ENCODE results near the gene MRPL43.

The MRPL43 gene

DNA sequence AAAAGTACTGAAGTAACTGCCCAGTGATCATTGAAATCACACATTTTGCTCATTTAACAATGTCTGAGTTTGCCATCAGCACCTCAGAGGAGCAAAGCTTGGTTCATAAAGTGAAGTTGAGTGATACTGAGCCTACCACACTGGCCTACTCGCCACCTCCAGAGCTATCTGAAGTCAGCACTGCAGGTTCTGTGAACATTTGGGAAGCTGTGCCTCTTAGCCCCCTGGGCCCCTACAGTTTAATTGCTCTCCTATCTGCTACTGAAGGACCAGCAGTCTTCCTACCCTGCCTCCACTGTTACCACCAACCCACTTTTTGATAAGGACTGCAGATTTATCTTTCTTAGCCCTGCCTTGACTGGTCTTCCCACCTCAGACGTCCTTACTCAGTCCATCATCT, 20.0 kb downstream of the MRPL43 start:
- H3K4me2 ChIP-seq (ENCODE audit: low read length) = no peak overlapping the region
- H3K4me1 ChIP-seq (ENCODE audit: low read length) = peaks cover 7% of the 10 kb centered on the region; the same call in 1 of the 2 replicates
- H3K79me2 ChIP-seq (ENCODE audit: low read length) = no peaks in the 10 kb centered on the region
- H3K27me3 ChIP-seq (ENCODE audit: low read depth, low read length) = no peaks in the 10 kb centered on the region
- H3K9me3 ChIP-seq (ENCODE audit: insufficient read depth, low read length) = no peaks in the 10 kb centered on the region
- no peaks in the 10 kb centered on the region for H4K20me1 ChIP-seq (ENCODE audit: insufficient read depth, low read length)
- no peak for TF ChIP-seq EZH2phosphoT487 (IDR thresholded peaks at IDR 0.05; ENCODE audit: low read depth)
- TF ChIP-seq, protein P1, sequence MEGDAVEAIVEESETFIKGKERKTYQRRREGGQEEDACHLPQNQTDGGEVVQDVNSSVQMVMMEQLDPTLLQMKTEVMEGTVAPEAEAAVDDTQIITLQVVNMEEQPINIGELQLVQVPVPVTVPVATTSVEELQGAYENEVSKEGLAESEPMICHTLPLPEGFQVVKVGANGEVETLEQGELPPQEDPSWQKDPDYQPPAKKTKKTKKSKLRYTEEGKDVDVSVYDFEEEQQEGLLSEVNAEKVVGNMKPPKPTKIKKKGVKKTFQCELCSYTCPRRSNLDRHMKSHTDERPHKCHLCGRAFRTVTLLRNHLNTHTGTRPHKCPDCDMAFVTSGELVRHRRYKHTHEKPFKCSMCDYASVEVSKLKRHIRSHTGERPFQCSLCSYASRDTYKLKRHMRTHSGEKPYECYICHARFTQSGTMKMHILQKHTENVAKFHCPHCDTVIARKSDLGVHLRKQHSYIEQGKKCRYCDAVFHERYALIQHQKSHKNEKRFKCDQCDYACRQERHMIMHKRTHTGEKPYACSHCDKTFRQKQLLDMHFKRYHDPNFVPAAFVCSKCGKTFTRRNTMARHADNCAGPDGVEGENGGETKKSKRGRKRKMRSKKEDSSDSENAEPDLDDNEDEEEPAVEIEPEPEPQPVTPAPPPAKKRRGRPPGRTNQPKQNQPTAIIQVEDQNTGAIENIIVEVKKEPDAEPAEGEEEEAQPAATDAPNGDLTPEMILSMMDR (IDR thresholded peaks at IDR 0.05; ENCODE audit: low read depth, low read length) = no peak
- no peak overlapping the region for H3K4me3 ChIP-seq (ENCODE audit: low read length)
- H3K9ac ChIP-seq (ENCODE audit: low read length) = no peak overlapping the region
- H3K27ac ChIP-seq (ENCODE audit: low read length) = no peak overlapping the region
- no peak overlapping the region for H2AFZ ChIP-seq (ENCODE audit: low read depth, low read length)
- peaks cover 3% of the 10 kb centered on the region for H3K36me3 ChIP-seq (replicated peaks; ENCODE audit: low read depth, low read length)

DNA sequence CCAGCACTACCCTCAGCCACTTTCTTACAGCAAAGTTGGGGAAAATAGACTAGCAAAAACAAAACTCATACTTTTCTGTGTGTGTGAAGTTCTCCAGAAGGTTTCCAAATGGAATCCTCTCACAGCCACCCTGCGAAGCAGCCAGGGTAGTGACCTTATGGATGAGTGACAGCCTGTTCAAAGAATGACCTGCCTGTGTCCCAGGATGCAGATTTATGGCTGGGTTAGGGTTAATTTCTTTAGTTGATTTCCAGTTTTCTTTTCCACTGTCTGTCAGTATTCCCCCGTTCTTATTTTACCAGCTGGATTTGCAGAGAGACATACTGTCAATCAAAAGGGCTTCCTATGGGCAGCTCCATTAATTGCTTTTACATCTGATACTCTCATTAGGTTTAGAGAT, 20.4 kb downstream of the MRPL43 start:
- Histone ChIP-seq H3K4me3 (ENCODE audit: low read length) (no peak overlapping the region), H2AFZ (ENCODE audit: low read depth, low read length) (no peak overlapping the region), H3K9me3 (ENCODE audit: insufficient read depth, low read length) (no peaks in the 10 kb centered on the region), H4K20me1 (ENCODE audit: insufficient read depth, low read length) (no peaks in the 10 kb centered on the region), H3K4me2 (ENCODE audit: low read length) (no peak overlapping the region), H3K27me3 (ENCODE audit: low read depth, low read length) (no peaks in the 10 kb centered on the region), H3K9ac (ENCODE audit: low read length) (no peak overlapping the region), H3K36me3 (replicated peaks; ENCODE audit: low read depth, low read length) (peaks cover 6% of the 10 kb centered on the region), H3K4me1 (ENCODE audit: low read length) (peaks cover 7% of the 10 kb centered on the region; the same call in 1 of the 2 replicates), H3K27ac (ENCODE audit: low read length) (no peak overlapping the region), H3K79me2 (ENCODE audit: low read length) (no peaks in the 10 kb centered on the region)
- TF ChIP-seq, protein P1 (IDR thresholded peaks at IDR 0.05; ENCODE audit: low read depth, low read length) = no peak
- no peak for TF ChIP-seq EZH2phosphoT487 (IDR thresholded peaks at IDR 0.05; ENCODE audit: low read depth)

DNA sequence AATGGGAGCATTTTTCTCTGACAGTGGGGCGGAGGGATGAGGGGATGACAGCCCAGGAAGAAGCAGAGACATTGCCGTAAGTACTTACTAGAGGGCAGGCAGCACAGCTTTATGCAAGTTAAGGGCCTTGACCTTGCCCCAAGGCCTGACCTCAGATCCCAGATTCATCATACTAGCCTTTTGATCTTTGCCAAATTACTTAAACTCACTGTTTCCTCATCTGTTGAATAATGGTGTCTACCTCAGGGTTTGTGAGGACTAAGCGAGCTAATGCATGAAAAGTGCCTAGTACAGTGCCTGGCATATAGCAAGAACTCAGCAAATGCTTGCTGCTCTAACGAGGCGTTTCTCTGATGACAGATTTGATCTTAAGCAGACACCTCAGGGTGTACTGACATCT, 21.5 kb downstream of the MRPL43 start:
- Histone ChIP-seq H3K4me3 (ENCODE audit: low read length) (no peak overlapping the region), H3K27ac (ENCODE audit: low read length) (no peak overlapping the region), H3K27me3 (ENCODE audit: low read depth, low read length) (no peaks in the 10 kb centered on the region), H4K20me1 (ENCODE audit: insufficient read depth, low read length) (no peaks in the 10 kb centered on the region), H2AFZ (ENCODE audit: low read depth, low read length) (no peak overlapping the region), H3K36me3 (replicated peaks; ENCODE audit: low read depth, low read length) (peaks cover 6% of the 10 kb centered on the region), H3K9ac (ENCODE audit: low read length) (no peak overlapping the region), H3K4me1 (ENCODE audit: low read length) (peaks cover 7% of the 10 kb centered on the region; the same call in 1 of the 2 replicates), H3K9me3 (ENCODE audit: insufficient read depth, low read length) (no peaks in the 10 kb centered on the region), H3K4me2 (ENCODE audit: low read length) (no peak overlapping the region), H3K79me2 (ENCODE audit: low read length) (no peaks in the 10 kb centered on the region)
- no peak for TF ChIP-seq EZH2phosphoT487 (IDR thresholded peaks at IDR 0.05; ENCODE audit: low read depth)
- TF ChIP-seq, protein P1 (IDR thresholded peaks at IDR 0.05; ENCODE audit: low read depth, low read length) = no peak

DNA sequence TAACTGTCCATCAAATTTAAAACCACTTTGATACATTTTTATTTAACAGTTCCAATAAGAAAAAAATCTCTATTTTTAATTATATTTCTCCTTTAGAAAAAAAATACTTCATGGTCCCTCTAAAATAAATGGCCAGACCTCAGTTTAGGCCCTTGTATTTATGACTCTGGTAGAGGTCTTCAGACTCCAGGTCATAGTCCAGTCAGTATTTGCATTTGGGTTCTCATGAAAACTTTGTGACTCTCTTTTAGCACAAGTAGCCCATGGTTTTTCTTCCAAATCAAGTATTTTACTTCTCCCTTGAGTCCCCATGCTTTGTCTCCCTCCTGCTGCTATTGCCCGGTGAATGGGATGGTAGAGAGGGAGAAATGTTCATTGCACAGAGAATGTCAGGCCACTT, 23.5 kb downstream of the MRPL43 start:
- Histone ChIP-seq H3K4me1 (ENCODE audit: low read length) (peaks cover 9% of the 10 kb centered on the region), H3K9me3 (ENCODE audit: insufficient read depth, low read length) (no peaks in the 10 kb centered on the region), H3K79me2 (ENCODE audit: low read length) (no peaks in the 10 kb centered on the region), H2AFZ (ENCODE audit: low read depth, low read length) (no peak overlapping the region), H3K27me3 (ENCODE audit: low read depth, low read length) (no peaks in the 10 kb centered on the region), H3K27ac (ENCODE audit: low read length) (no peak overlapping the region), H3K9ac (ENCODE audit: low read length) (no peak overlapping the region), H4K20me1 (ENCODE audit: insufficient read depth, low read length) (no peaks in the 10 kb centered on the region), H3K36me3 (replicated peaks; ENCODE audit: low read depth, low read length) (peaks cover 8% of the 10 kb centered on the region), H3K4me3 (ENCODE audit: low read length) (no peak overlapping the region), H3K4me2 (ENCODE audit: low read length) (no peak overlapping the region)
- TF ChIP-seq, protein P1 (IDR thresholded peaks at IDR 0.05; ENCODE audit: low read depth, low read length) = no peak
- TF ChIP-seq EZH2phosphoT487 (IDR thresholded peaks at IDR 0.05; ENCODE audit: low read depth) = no peak
